Measurements from ENCODE around the gene TRAF7.

Gene TRAF7

GRCh38 chr16:2160915-2161551, 5.5 kb downstream of the TRAF7 start:
- Histone ChIP-seq H3K79me2 (ENCODE audit: insufficient read depth, low read length) (peaks cover 11% of the 10 kb centered on the region; the same call in 1 of the 2 replicates), H3K9ac (ENCODE audit: low read length) (no peak overlapping the region), H3K27ac (ENCODE audit: low read depth, low read length, poor library complexity, severe bottlenecking) (peak overlapping the region; percentile 27)

DNA sequence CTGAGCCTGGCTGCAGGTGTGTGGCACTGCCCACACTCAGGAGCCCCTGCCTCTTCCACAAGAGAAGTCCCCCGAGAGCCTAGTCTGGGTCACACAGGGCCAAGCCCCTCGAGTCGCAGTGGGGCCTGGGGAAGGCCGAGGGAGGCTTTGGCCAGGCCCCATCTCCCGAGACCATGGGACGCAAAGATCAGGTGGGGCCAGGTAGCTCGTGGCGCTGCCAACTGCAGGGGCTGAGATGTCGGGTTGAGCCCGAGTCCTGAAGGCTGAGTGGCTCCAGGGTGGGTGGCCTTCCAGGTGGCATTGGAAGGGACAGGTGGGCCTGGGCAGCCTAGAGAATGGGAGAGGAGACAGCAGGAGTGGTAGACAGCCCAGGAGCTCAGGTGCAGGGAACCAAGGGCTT, 6.3 kb downstream of the TRAF7 start:
- Histone ChIP-seq H3K27ac (ENCODE audit: low read depth, low read length, poor library complexity, severe bottlenecking) (peak overlapping the region; percentile 27), H3F3A (ENCODE audit: insufficient read depth, low read length) (no peaks in the 10 kb centered on the region), H3K4me2 (ENCODE audit: low read length) (no peak overlapping the region), H3K4me1 (ENCODE audit: insufficient read depth, low read length, severe bottlenecking) (peaks cover 43% of the 10 kb centered on the region), H3K36me3 (ENCODE audit: insufficient read depth, low read length) (peaks cover 23% of the 10 kb centered on the region), H4K20me1 (ENCODE audit: insufficient read depth, low read length) (no peaks in the 10 kb centered on the region), H3K9me3 (ENCODE audit: low read length) (no peaks in the 10 kb centered on the region), H3K9me2 (ENCODE audit: low read depth, low read length) (no peaks in the 10 kb centered on the region), H3K27me3 (ENCODE audit: insufficient read depth, low read length) (no peaks in the 10 kb centered on the region), H3K79me2 (ENCODE audit: insufficient read depth, low read length) (0 out of 2 replicates have a peak, but pooled peaks cover 5% of the 10 kb centered on the region), H3K9ac (ENCODE audit: low read length) (no peak overlapping the region), H2AFZ (ENCODE audit: low read length) (no peak overlapping the region), H3K4me3 (ENCODE audit: low read depth, low read length, poor library complexity, severe bottlenecking) (no peak overlapping the region)
- TF ChIP-seq CTCF (IDR thresholded peaks at IDR 0.05; ENCODE audit: low read length), result no peak
- no peak for TF ChIP-seq EZH2 (IDR thresholded peaks at IDR 0.05; ENCODE audit: borderline replicate concordance, low read length)

More at GRCh38 chr16:2160915-2161551, 5.5 kb downstream of the TRAF7 start:
- no peak for TF ChIP-seq EZH2 (IDR thresholded peaks at IDR 0.05; ENCODE audit: borderline replicate concordance, low read length)
- no peak for TF ChIP-seq CTCF (IDR thresholded peaks at IDR 0.05; ENCODE audit: low read length)
- Histone ChIP-seq H3K27me3 (ENCODE audit: insufficient read depth, low read length) (no peaks in the 10 kb centered on the region), H3K9me3 (ENCODE audit: low read length) (no peaks in the 10 kb centered on the region), H3K36me3 (ENCODE audit: insufficient read depth, low read length) (peaks cover 15% of the 10 kb centered on the region), H2AFZ (ENCODE audit: low read length) (no peak overlapping the region), H3F3A (ENCODE audit: insufficient read depth, low read length) (no peaks in the 10 kb centered on the region), H3K4me2 (ENCODE audit: low read length) (peak overlapping the region; percentile 1; the same call in 1 of the 2 replicates), H3K4me3 (ENCODE audit: low read depth, low read length, poor library complexity, severe bottlenecking) (no peak overlapping the region), H3K9me2 (ENCODE audit: low read depth, low read length) (no peaks in the 10 kb centered on the region), H4K20me1 (ENCODE audit: insufficient read depth, low read length) (no peaks in the 10 kb centered on the region), H3K4me1 (ENCODE audit: insufficient read depth, low read length, severe bottlenecking) (peaks cover 46% of the 10 kb centered on the region)

- no peaks in the 10 kb centered on the region for H3K9me2 ChIP-seq (ENCODE audit: low read depth, low read length)
- H3F3A ChIP-seq (ENCODE audit: insufficient read depth, low read length), result no peaks in the 10 kb centered on the region
- no peaks in the 10 kb centered on the region for H3K9me3 ChIP-seq (ENCODE audit: low read length)
- no peak for TF ChIP-seq CTCF (IDR thresholded peaks at IDR 0.05; ENCODE audit: low read length)
- no peak for TF ChIP-seq EZH2 (IDR thresholded peaks at IDR 0.05; ENCODE audit: borderline replicate concordance, low read length)
- no peak overlapping the region for H3K9ac ChIP-seq (ENCODE audit: low read length)
- no peak overlapping the region for H3K4me3 ChIP-seq (ENCODE audit: low read depth, low read length, poor library complexity, severe bottlenecking)
- no peak overlapping the region for H3K27ac ChIP-seq (ENCODE audit: low read depth, low read length, poor library complexity, severe bottlenecking)
- H3K79me2 ChIP-seq (ENCODE audit: insufficient read depth, low read length), result no peaks in the 10 kb centered on the region
- peaks cover 31% of the 10 kb centered on the region for H3K36me3 ChIP-seq (ENCODE audit: insufficient read depth, low read length)
- no peak overlapping the region for H2AFZ ChIP-seq (ENCODE audit: low read length)
- no peaks in the 10 kb centered on the region for H3K27me3 ChIP-seq (ENCODE audit: insufficient read depth, low read length)
- no peak overlapping the region for H3K4me2 ChIP-seq (ENCODE audit: low read length)
- peaks cover 35% of the 10 kb centered on the region for H3K4me1 ChIP-seq (ENCODE audit: insufficient read depth, low read length, severe bottlenecking)
- H4K20me1 ChIP-seq (ENCODE audit: insufficient read depth, low read length), result no peaks in the 10 kb centered on the region
These were observed 7.1 kb downstream of the TRAF7 start for GRCh38 chr16:2162676-2163118.
